ENCODE results near the gene CALM1.

Gene CALM1

DNA sequence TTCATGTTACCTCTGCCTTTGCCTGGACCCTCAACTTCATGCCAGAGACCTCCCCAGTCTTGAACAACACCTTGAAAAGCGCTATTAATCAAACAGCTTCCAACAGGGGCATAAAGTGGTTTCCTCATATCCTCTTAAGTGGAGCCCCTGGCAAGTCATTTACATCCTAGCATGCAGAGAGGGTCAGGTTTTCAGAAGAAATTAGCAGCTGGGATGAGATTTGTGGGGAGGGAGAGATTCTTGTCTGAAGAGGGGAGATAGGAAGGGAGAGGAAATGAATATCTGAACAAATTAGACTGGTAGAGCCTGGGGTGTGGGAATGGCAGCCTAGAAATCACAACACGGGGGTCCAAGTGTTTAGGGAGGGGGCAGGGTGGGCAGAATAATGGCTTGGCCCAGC lies 45.6 kb downstream of the CALM1 start:
- no peak for DNase-seq (ENCODE audit: low read depth in 3 of 3)

DNA sequence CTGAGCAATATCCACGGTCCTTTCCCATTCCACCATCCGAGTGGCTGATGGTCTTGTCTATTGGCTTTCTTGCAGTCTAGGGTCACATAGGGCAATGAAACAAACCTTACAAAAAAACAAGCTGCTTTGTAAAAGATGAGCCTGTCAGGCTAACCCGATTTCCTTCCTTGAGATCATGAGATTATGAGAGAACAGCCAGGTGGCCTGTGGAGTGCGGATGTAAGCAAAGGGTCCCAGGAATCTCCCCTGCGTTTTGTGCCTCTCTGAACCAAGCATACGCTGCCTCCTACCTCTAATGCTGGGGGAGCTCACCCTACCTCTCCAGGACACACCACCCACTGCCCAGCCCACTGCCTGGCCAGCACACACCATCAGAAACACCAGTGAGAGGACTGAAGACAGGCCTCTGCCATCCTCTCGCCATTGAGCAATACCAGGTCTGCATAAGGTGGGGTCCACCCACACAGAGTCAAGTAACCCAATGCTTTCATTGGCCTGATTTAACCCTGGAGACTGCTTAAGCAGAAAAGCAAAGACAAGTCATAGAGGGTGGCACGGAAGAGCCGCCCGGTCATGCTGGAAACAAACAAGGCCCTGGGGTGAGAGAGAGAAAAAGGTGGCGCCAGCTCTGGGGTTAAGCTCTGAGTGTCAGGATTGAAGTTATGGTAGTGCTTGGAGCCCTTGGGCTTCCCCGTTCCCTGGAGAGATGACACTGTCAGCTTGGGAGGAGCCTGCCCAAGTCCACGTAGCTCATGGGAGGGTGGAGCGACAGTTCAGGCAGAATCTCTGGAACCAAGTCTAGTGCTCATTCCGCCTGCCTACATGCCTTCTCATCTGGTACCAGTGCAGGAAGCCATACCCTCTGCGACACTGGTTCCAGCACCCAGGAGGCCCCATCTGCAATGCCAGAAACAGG lies 46.6 kb downstream of the CALM1 start:
- DNase-seq (ENCODE audit: low read depth in 3 of 3): no peak

DNA sequence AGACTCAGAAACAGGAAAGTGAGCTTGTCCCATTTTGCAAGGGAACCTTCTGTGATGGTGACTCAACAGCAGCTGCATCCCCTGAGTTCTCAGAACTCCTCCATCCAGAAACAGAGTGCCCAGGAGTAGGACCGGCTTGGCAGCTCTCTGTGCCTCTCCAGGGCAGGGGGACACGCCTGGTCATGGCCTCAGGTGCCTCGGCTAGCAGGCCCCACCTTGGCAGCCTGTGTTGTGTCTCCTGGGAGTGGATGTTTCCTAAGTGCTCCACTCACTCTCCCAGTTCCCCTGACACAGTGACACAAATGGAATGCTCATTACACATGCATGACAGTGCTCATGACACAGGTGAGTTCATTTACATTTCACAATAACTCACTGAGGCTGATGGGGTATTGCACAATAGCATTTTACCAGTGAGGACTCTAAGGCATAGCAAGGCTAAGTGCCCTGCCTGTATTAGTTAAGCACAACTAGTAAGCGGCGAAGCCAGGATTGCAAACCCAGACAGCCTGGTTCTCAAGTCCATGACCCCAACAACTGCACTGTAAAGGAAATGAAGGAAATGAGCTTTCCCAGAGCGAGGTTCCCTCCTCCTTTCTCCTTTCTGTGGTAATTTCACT lies 47.4 kb downstream of the CALM1 start:
- no peak for DNase-seq (ENCODE audit: low read depth in 3 of 3)

DNA sequence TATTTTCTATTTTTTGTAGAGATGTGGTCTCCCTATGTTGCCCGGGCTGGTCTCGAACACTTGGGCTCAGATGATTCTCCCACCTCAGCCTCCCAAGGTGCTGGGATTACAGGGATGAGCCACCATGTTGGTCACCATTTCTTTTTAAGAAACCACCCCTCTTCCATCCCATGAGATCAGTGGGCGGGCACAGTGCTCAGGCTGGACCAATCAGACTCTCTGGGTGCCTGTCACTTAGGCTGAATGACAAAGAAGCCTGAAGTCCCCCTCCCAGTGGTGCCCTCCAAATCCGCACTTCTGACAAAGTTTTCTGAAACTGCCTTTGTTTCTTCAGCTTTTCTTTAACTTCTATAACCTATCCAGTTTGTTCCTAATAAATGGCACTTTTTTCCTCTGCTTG lies 48.2 kb downstream of the CALM1 start:
- no peak for DNase-seq (ENCODE audit: low read depth in 3 of 3)

DNA sequence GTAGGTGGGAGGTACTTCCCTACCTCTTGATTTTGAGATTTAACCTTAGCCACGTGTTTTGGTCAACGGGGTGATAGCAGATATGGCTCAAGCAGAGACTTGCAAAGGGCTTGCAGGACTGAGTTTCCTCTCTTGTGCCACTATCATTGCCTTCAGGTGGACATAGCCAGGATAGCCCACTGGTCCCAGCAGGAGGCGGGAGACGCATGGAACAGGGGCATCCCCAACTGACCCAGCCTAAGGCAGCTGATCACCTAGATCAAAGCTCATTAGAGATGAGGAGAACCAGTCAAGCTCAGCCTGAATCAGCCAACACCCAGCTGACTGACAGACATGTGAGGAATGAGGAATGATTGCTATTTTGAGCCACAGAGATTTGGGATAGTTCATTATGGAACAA lies 49.6 kb downstream of the CALM1 start:
- no peak for DNase-seq (ENCODE audit: low read depth in 3 of 3)

DNA sequence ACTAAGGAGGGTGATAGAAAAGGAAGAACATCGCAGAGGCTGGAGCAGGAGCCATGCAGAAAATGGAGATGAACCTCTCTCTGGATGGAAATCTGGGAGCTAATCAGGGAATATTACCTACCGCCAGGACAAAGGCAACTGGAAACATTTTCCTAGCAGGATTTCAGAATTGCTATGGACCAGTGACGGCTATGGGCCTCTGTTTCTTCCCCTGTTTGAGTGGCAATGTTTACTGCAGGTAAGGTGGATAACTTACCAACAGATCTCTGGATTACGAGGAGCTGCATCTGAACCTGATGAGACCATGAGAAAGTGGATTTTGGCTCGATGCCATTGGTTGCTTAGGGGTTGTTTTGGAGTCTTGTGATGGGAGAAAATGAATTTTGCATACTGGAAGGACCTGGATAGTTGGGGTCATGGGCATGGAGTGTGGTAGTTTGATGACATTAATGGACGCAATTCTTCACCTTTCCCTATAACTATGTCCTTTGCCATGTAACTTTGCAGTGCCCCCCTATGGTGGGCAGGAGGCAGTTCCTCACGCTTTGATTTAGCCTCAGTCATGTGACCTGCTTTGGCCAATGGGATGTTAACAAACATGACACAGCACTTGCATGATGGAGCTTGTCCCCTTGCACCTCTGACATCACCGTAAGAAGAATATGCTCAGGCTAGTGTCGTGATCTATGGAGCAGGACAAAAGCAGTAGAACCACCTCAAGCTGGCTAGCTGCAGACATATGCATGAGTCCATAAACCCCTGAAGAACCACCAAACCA lies 51.1 kb downstream of the CALM1 start:
- no peak for DNase-seq (ENCODE audit: low read depth in 3 of 3)

DNA sequence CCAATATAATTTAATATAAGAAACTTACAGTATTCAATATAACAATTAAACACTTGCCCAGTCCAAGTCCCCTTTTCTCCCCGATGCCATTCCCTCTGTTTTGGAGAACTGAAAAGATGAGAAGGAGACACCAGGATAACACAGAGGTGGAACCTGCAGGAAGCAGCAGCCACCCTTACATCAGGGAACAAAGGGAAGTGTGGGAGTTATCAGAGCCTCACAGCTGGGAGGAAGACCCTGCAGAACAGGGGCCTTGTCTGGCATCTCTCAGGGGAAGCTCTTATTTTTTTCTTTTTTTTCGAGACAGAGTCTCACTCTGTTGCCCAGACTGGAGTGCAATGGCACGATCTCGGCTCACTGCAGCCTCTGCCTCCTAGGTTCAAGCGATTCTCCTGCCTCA lies 52.6 kb downstream of the CALM1 start:
- DNase-seq (ENCODE audit: low read depth in 3 of 3): no peak

DNA sequence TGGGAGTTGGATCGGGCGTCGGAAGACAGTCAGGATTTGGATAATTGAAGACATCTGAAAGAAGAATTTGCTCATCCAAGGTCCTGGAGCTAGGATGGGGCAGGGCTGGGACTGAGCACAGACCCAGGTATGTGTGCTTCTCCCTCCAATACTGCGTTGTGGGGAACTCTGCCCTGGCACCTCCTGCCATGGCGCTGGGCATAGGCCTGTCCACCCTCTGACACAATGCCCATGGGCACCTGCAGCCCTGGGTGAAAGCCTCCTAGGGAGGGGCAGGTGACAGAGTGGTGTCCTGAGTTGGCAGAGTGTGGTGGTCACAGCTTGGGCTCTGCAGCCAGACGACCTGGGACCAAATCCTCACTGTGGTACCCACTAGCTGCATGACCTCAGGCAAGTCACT lies 53.3 kb downstream of the CALM1 start:
- no peak for DNase-seq (ENCODE audit: low read depth in 3 of 3)

DNA sequence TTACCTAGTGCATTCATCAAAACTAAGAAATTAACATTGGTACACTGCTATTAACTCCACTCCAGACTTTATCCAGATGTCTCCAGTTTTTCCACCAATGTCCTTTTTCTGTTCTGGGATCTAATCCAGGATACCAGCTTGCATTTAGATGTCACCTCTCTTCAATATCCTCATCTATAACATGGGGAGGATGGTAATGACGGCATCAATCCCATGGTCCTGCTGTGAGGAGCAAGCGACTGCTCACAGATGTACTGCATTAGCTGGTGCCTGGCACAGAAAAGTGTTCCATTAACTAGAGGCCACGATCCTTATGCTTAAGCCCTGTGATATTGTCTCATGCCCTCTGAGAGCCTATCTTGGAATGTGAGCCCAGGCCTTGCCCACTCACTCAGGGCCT lies 53.8 kb downstream of the CALM1 start:
- DNase-seq (ENCODE audit: low read depth in 3 of 3): no peak

DNA sequence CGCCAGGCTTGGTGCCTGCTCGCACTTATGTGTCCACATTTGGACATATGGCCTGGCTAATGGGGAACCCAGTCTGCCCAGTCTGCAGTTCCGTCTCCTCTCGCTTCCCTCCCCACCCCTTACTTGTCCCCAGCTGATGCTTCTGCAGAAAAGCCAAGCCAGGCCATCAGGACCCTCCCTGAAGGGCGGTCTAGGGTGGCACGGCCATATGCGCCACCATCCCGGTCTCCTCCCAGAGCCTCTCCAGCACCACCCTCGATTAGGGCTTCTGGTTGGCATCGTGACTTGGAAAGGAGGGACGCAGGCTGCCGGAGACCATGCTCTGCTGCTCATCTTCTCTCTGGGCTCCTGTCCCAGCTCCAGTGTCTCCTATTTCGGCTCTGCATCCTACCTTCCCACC lies 54.6 kb downstream of the CALM1 start:
- no peak for DNase-seq (ENCODE audit: low read depth in 3 of 3)

DNA sequence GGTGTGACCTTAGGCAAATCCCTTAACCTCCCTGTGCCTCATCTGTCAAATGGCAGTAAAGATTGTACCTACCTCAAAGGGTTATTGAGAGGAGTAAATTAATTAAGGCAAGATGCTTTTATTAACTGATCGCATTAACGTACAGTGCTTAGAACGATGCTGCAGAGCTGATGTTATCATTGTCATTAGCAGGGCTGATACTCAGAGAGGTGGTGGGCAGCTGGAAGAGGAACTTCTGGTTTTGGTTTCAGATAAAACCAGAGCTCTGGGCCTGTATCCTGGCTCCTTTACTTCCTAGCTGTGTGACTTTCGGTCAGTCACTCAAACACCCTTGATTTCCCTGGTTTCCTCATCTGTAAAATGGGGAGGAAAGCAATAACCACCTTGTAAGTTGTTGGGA lies 55.1 kb downstream of the CALM1 start:
- no peak for DNase-seq (ENCODE audit: low read depth in 3 of 3)

DNA sequence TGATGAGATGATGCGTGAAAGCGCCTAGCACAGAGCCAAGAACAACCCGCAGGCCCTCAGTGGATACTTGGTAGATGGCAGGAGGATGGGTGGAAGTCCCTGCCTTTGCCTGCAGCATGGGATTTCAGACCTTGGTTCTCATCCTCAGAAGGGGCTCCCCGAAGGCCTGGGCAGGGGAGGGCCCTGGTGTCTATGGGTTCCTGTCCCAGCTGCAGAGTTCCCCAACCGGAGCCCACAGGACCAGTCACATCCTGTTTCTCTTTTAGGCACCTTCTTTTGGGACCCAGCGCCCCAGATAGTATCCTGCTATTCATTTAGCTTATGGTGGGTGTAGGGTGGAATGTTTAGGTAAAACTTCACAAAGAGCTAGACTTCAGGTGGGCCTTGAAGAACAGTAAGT lies 55.5 kb downstream of the CALM1 start:
- DNase-seq (ENCODE audit: low read depth in 3 of 3): no peak

DNA sequence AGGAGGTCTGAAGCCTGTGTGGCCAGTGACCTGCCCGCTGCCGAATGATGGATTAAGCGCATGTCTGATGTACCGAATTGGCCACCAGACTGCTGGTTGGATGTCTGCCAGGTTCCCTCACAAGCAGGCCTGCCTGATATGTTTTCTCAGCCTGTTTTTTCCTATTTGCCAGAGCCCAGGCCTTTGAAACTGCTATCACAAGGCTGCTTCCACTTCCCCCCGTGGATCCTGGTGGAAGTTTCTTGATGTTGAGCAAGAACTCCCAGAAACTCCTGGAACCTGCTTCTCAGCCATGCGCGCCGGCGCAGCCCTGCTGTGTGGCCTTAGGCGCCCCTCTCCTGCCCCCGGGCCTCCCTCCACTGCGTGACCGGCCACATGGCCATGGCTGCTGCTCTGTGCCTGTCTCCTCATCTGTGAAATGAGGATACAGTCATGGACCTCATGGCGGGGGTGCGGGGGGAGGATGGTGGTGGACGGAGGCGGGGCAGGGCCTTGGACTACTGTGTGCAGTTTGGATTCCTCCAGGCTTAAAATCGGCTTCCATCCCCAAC lies 56.6 kb downstream of the CALM1 start:
- no peak for DNase-seq (ENCODE audit: low read depth in 3 of 3)

DNA sequence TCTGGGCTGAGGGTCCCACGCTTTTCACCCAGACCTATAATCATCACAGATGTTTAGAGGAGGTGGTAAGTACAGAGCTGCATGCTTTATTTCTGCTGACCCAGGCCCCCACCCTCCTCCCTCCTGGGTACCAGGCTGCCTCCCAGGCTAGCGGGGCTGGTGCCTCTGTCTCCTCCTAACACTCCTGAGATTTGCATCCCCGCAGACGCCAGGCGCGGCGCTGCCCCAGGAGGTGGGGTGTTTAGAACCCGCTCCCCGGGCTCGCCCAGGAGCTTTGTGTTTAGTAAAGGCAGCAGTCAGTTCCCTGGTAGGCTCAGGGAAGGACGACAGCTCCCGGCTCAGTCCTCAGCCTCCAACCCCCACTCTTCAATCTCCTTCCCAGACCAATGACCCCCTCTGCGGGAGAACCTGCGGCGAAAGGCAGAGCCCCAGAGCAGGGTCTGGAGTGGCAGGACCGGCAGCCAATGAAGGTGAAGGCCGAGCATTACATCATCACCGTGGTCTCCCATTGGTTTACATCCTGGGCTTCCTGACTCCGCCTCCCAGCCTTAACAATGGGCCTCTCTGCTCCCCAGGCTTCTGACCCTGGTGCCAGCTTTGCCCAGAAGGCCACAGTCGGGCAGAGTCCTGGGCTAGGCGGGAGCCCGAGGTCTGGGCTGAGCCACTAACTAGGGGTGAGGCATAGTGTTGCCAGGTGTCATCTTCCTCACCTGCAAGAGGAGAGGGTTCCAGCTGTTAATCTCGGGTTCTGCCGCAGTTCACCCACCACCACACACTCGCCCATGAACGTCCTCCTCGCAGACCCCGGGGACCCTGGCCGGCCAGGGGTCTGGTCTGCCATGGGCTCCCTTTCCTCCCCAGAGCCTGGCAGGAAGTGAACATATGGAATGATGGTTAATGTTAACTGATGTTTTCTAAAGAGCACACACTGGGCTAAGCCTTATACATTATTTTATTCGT lies 57.5 kb downstream of the CALM1 start:
- DNase-seq (ENCODE audit: low read depth in 3 of 3): no peak

DNA sequence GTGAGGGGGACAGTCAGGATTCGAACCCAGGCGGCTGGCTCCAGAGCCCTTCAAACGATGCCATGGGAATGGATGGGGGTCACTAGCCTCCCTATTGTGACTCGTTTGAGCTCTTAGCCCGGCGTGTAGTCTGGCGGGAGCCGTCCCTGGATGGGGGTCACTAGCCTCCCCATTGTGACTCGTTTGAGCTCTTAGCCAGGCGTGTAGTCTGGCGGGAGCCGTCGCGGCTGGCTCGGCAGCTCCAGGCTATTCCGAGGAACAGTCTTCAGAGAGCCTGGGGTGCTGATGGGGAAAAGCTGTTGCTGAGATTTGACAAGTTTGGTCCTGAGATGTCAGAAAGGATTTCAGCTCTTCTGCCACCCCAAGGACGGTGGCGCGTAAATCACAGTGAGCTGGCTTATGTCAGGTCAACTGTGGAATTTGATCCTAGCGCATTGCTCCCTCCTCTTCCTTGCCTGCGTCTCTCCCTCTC lies 58.3 kb downstream of the CALM1 start:
- DNase-seq (ENCODE audit: low read depth in 3 of 3): no peak

DNA sequence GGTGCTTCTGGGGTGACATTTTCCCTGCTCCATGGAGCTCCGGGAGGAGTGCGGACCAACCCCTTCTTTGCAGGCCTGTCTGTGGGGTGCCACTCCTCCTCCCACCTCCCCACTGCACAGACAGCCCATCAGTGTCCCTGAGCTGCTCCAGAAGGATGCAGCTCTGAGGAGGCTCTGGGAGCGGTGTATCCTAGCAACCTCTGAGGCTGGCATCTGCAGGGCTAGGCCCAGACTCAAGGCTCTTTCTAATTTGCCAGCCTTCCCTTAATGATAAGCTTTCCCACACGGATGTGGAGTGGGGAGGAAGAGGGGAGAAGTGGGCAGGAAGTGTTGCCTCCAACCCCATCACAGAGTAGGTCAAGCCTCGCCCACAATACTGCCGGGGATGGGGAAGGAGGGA lies 59.7 kb downstream of the CALM1 start:
- DNase-seq (ENCODE audit: low read depth in 3 of 3): no peak

DNA sequence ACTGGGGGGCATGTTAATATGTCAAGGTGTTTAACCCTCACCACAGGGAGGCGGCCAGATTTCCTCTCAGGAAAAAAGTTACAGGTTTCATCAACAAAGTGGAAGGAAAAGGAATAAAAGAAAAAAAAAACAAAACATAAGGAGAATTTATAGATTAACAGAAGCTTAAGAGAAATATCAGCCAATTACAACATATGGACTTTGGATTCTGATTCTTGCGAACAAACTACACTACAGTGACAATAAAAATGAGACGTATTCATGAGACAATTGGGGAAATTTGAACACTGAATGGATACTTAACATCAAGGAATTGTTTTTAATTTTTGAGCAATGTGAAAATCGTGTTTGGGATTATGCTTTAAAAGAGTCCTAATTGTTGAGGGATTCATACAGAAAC lies 60.4 kb downstream of the CALM1 start:
- no peak for DNase-seq (ENCODE audit: low read depth in 3 of 3)
